NCI-H1417 treated with DMSO at 0.1 percent for 48 hours (cell line): ENCODE data around the gene SUMF1.

ENCODE experiments used
- DNase-seq: peaks from one replicate; lab custom pipeline; 2025; lab: John Stamatoyannopoulos, UW

The SUMF1 gene

GRCh38 chr3:4466741-4467521 is at the start of gene SUMF1:
SUMF1 (minus strand) TSS chr3:4467269; CDS start chr3:4467245, 24 bp downstream.
- DNase-seq, result no peak

- no peak for DNase-seq
These were observed 49.0 kb upstream of the SUMF1 start for GRCh38 chr3:4515916-4516579.

GRCh38 chr3:4514916-4515315 is 47.8 kb upstream of the SUMF1 start:
- no peak for DNase-seq

- DNase-seq, result no peak
These were observed 47.3 kb upstream of the SUMF1 start for GRCh38 chr3:4514321-4514720.

GRCh38 chr3:4512895-4513616 is 46.0 kb upstream of the SUMF1 start:
- DNase-seq, result no peak

- no peak for DNase-seq
These were observed 44.6 kb upstream of the SUMF1 start for GRCh38 chr3:4511491-4512262.

DNA sequence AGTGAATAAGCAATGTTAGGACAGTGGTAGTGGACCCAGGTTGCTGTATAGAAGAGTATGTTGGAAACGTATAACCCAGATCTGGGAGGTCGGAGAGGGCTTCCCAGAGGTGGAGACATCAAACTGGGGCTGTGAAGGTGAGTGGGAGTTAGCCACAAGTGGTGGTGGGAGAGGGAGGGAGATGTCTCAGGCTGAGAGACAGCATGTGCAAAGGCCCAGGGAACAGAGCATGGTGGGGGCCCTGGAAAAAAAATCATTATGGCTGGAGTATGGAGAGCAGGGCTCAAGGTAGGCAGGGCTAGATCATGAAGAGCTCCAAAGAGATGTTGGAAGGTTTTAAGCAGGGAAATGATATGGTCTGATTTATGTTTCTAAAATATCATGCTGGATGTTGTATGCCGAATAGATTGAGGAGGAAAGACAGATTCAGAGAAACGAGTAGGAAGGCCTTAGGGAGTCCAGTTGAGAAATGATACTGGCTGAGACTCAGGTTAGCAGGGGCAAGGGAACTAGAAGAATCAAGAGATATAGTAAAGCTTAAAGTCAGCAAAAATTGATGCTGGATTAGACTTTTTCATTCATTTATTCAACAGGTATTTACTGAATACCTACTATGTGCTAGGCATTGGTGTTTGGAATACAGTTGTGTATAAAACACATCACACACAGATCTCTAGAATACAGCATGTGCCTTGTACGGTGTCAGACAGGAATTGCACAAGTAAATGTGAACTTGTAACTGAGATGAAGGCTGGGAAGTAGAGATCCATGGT is 43.1 kb upstream of the SUMF1 start:
- no peak for DNase-seq

DNA sequence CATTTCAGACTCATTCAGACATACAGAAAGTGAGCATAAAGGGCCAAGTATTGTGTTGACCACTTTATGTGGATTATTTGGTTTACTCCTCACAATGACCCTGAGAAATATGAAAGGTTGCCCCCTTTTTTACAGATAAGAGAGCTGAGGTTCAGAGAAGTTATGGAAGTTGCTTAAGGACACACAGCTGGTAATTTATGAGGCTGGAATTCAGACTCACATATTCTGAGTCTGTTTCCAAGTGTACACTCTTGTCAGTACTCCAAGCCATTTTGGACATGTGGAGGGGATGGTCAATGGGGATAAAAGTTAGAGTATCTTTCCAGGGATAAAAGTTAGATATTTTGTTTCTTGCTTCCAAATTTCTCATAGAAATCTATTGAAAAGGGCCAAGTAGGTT is 42.0 kb upstream of the SUMF1 start:
- DNase-seq, result no peak

- DNase-seq, result no peak
These were observed 41.2 kb upstream of the SUMF1 start for GRCh38 chr3:4508048-4508981.

GRCh38 chr3:4507024-4507596 is 40.0 kb upstream of the SUMF1 start:
- DNase-seq, result no peak

DNA sequence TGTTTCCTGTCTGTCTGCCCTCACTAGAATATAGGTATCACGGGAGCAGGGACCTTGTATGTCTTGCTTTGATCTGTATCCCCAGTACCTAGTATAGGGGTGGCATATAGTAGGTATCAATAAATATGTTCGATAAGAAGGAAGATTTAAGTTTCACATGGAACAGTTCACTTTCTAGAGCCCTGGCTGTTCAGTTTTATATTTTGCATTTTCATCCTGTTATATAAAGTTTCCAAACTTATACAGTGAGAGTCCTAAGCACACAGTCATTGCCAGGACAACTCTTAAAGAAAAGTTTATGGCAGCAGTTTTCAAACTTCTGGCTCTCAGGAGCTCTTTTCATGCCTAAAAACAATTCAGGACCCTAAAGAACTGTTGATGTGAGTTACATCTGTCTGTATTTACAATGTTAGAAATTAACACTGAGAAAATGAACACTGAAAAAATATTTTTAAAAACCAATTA is 39.5 kb upstream of the SUMF1 start:
- no peak for DNase-seq

DNA sequence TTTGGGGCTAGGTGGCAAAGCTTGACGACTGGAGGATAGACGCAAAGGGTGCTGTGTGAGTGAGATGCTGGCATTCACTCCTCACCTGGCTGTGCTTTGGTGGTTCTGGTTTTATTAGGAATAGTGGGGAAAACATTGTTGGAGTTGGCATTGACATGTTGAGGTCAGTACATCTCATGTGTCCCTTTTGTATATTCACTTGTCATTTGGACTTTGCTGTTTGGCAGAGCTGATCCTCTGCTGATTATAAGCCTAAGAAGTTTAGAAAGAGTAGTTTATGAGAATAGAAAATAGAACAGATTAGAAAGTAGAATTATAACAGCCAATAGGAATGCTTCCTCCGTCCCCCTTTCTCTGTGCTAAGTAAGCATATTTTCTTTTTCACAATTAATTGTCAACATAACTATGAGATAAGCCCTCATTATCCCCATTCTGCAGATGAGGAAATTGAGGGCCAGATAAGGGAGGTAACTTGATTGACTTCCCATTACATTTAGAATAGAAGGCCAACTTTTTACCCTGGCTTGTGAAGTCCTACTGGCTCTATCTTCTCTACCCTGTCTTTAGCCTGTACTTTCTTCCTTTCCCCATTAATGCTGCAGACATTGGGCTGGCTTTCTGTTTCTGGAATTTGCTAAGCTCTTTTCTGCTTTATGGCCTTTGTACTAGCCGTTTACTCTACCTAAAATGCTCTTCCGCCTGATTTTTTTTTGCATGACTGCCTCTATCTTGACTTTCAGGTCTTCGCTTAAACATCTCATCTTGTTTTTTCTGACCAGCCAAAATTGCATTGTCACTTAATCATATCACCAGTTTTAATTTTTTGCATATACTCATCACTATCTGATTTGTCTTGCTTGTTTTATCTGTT is 38.9 kb upstream of the SUMF1 start:
- no peak for DNase-seq

GRCh38 chr3:4504340-4505261 is 37.5 kb upstream of the SUMF1 start:
- no peak for DNase-seq

- no peak for DNase-seq
These were observed 36.0 kb upstream of the SUMF1 start for GRCh38 chr3:4503050-4503449.

DNA sequence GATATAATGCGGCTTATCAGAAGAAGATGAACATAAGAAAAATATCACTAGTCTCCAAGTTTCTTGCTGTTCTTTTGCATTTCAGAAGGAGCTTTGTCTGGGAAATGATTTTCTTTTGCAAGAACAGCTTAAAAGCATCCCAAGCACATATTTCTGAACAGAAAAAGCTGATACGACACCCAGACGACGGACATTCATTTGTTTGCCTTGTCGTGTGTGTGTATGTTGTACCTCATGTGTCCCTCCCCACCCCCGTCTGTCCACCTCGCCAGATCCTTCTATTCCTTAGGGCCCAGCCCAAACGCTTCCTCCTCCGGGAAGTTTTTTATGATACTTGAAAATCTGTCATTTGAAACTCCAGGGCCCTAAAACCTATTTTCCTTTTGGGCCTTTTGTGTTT is 34.9 kb upstream of the SUMF1 start:
- no peak for DNase-seq

- no peak for DNase-seq
These were observed 34.4 kb upstream of the SUMF1 start for GRCh38 chr3:4501437-4501836.

DNA sequence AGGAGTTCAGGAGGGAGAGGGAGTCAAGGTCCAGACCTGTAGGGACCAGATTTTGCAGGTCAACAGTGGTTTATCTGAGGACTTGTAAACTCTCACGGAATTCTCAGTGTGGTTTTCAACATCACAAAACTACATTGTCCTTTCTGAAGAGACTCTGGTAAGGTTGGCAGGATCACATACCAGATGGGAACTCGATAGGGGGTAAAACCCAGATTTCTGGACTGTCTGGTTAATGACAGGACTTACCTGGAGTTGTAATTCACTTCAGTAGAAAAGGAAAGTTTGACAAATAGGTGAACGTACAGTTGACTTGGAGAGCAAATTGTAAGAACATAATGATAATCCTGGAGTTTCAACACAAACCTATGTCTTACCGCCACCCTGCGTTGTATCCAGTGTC is 31.4 kb upstream of the SUMF1 start:
- no peak for DNase-seq

GRCh38 chr3:4497843-4498324 is 30.8 kb upstream of the SUMF1 start:
- DNase-seq, result no peak
